K562 (cell line): ENCODE results near the gene NMRK1. TPM values are rescaled to one million over a fixed set of nuclear protein-coding genes. Genes with fewer than 3 reads are reported as not detected.

Experiments used
- ATF7 ChIP-seq: fragments of 450-650 bp; IDR thresholded peaks from 2 replicates; pipeline ENCODE4 v1.7.1; 2014; ENCODE audit warnings: mild to moderate bottlenecking, moderate library complexity
- HNRNPK ChIP-seq: fragments of 200-400 bp; formaldehyde crosslinking; IDR thresholded peaks from one replicate; pipeline ENCODE4 v1.6.1; 2018; ENCODE audit warnings: mild to moderate bottlenecking, low read depth, low read length; ENCODE audit not compliant: poor library complexity, severe bottlenecking
- ZNF584 ChIP-seq: fragments of 200-800 bp; sonication (Bioruptor generic); IDR thresholded peaks from 2 replicates; pipeline ENCODE4 v1.6.1; 2016; ENCODE audit warnings: low read depth, mild to moderate bottlenecking, missing genetic modification characterization, missing compliant biosample characterization
- polyA plus RNA-seq, 8 experiments: library from polyadenylated mRNA; depleted of rRNA in 4 of 8; stranded (reverse) in 5 of 8; unstranded in 3 of 8; fragments of >200 nt; fragmentation: Nextera tagmentation in 2 of 8; fragmentation: Illumina TruSeq in 1 of 8; extraction: Ambion mirVana in 2 of 8; extraction: Trizol in 1 of 8; gene quantifications; 2 replicates each; pipeline versions ENCODE4 v1.2.1 to v1.2.3, GENCODE V29; 2011 to 2014; ENCODE audit warnings: inconsistent platforms in 1 of 8, missing spikeins in 1 of 8
- total RNA-seq, 7 experiments: library from RNA; depleted of rRNA in 6 of 7; stranded (reverse); fragments of >200 nt in 6 of 7; fragmentation: Illumina TruSeq in 2 of 7; extraction: Trizol in 2 of 7; gene quantifications; 2 replicates each; pipeline versions ENCODE4 v1.2.1 to v1.2.3, GENCODE V29; 2011 to 2021; ENCODE audit warnings: low replicate concordance in 1 of 7
- TF ChIP-seq, protein P1 (sequence below): fragments of 250-450 bp; sonication (Bioruptor Pico); IDR thresholded peaks from 2 replicates; pipeline ENCODE4 v1.4.0; 2020; ENCODE audit warnings: mild to moderate bottlenecking, moderate library complexity
- TF ChIP-seq, protein P2 (sequence below): IDR thresholded peaks from 3 replicates; pipeline ENCODE4 v1.6.1; 2011; ENCODE audit warnings: borderline replicate concordance, mild to moderate bottlenecking, moderate library complexity; ENCODE audit not compliant: insufficient read length; ENCODE audit errors: extremely low read depth

The NMRK1 gene
- total and polyA plus RNA-seq, 9 of the 15 experiments (the other 6 are each of a cell fraction or from before 2014, with no cell fraction given) = 1.1 to 3.5 (median 1.7) TPM

DNA sequence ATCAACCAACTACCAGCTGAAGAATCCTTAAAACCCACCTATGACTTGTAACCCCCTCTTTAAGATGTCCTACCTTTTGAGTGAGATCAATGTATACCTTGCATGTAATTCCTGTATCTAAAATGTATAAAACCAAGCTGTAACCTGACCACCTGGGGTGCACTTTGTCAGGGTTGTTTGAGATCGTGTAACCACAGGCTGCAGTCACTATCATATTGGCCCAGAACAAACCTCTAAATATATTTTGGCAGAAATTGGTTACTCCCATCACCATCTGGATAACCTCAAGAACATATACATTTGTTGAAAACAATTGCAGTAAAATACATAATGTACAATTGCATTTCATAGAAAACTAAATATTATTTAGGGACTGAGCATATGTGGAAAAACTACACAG, 68.3 kb downstream of the NMRK1 start (continued):
- TF ChIP-seq, protein P1, sequence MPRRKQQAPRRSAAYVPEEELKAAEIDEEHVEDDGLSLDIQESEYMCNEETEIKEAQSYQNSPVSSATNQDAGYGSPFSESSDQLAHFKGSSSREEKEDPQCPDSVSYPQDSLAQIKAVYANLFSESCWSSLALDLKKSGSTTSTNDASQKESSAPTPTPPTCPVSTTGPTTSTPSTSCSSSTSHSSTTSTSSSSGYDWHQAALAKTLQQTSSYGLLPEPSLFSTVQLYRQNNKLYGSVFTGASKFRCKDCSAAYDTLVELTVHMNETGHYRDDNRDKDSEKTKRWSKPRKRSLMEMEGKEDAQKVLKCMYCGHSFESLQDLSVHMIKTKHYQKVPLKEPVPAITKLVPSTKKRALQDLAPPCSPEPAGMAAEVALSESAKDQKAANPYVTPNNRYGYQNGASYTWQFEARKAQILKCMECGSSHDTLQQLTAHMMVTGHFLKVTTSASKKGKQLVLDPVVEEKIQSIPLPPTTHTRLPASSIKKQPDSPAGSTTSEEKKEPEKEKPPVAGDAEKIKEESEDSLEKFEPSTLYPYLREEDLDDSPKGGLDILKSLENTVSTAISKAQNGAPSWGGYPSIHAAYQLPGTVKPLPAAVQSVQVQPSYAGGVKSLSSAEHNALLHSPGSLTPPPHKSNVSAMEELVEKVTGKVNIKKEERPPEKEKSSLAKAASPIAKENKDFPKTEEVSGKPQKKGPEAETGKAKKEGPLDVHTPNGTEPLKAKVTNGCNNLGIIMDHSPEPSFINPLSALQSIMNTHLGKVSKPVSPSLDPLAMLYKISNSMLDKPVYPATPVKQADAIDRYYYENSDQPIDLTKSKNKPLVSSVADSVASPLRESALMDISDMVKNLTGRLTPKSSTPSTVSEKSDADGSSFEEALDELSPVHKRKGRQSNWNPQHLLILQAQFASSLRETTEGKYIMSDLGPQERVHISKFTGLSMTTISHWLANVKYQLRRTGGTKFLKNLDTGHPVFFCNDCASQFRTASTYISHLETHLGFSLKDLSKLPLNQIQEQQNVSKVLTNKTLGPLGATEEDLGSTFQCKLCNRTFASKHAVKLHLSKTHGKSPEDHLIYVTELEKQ (CRISPR knock-in tag) = no peak
- TF ChIP-seq HNRNPK (no peak), ATF7 (no peak), ZNF584 (CRISPR knock-in tag) (no peak)
- TF ChIP-seq, protein P2, sequence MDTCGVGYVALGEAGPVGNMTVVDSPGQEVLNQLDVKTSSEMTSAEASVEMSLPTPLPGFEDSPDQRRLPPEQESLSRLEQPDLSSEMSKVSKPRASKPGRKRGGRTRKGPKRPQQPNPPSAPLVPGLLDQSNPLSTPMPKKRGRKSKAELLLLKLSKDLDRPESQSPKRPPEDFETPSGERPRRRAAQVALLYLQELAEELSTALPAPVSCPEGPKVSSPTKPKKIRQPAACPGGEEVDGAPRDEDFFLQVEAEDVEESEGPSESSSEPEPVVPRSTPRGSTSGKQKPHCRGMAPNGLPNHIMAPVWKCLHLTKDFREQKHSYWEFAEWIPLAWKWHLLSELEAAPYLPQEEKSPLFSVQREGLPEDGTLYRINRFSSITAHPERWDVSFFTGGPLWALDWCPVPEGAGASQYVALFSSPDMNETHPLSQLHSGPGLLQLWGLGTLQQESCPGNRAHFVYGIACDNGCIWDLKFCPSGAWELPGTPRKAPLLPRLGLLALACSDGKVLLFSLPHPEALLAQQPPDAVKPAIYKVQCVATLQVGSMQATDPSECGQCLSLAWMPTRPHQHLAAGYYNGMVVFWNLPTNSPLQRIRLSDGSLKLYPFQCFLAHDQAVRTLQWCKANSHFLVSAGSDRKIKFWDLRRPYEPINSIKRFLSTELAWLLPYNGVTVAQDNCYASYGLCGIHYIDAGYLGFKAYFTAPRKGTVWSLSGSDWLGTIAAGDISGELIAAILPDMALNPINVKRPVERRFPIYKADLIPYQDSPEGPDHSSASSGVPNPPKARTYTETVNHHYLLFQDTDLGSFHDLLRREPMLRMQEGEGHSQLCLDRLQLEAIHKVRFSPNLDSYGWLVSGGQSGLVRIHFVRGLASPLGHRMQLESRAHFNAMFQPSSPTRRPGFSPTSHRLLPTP = no peak
